Naive thymus-derived CD4-positive, alpha-beta T cell (primary cell): ENCODE results near the gene POLRMT. TPM values are rescaled to one million over a fixed set of nuclear protein-coding genes. Genes with fewer than 3 reads are reported as not detected.

ENCODE experiments used
- ATAC-seq: fragments of 150-1000 bp; cut with Tn5 transposase; 2 replicates; pipeline ENCODE4 v1.10.0; 2021; ENCODE audit warnings: mild to moderate bottlenecking, moderate library complexity
- CTCF ChIA-PET: fragments of 350-600 bp; sonication (Branson Sonifier 250); formaldehyde crosslinking; loops from one replicate; lab custom pipeline; 2021; ENCODE audit warnings: antibody characterized with exemption; lab: Charles Lee
- POLR2A ChIA-PET: fragments of 350-600 bp; sonication (Branson Sonifier 250); formaldehyde crosslinking; loops from one replicate; lab custom pipeline; 2021; ENCODE audit warnings: antibody characterized with exemption, inconsistent platforms; lab: Charles Lee
- DNase-seq, 9 donors: peaks; one replicate each; pipeline versions ENCODE4 v3.0.0 to v3.0.0-alpha.2; 2020 to 2022; ENCODE audit warnings: mixed read lengths in 1 of 9
- H3K27ac ChIP-seq: one replicate; pipeline ENCODE4 v1.7.0; 2013; ENCODE audit warnings: mild to moderate bottlenecking, low read depth, low read length, moderate library complexity
- H3K27me3 ChIP-seq, 2 donors: one replicate each; pipeline ENCODE4 v1.7.0; 2013; ENCODE audit warnings: low read length in 2 of 2, mild to moderate bottlenecking in 2 of 2, moderate library complexity in 2 of 2; ENCODE audit not compliant: control insufficient read depth in 2 of 2, insufficient read depth in 2 of 2
- H3K36me3 ChIP-seq, 3 experiments: 1 replicate in 2 of 3; 2 replicates in 1 of 3; pipeline ENCODE4 v1.7.0; 2013; ENCODE audit warnings: low read length in 3 of 3, mild to moderate bottlenecking in 3 of 3, moderate library complexity in 1 of 3; ENCODE audit not compliant: insufficient read depth in 3 of 3, control insufficient read depth in 2 of 3
- H3K4me1 ChIP-seq, 2 donors: one replicate each; pipeline ENCODE4 v1.7.0; 2013; ENCODE audit warnings: low read length in 2 of 2, mild to moderate bottlenecking in 2 of 2, moderate library complexity in 1 of 2; ENCODE audit not compliant: control insufficient read depth in 2 of 2, insufficient read depth in 2 of 2
- H3K4me3 ChIP-seq: 2 replicates; pipeline ENCODE4 v1.7.0; 2013; ENCODE audit warnings: mild to moderate bottlenecking, low read length
- H3K9me3 ChIP-seq, 3 experiments: 1 replicate in 2 of 3; 2 replicates in 1 of 3; pipeline ENCODE4 v1.7.0; 2013; ENCODE audit warnings: low read length in 3 of 3; ENCODE audit not compliant: control insufficient read depth in 2 of 3
- H3K27ac Mint-ChIP-seq, 9 donors: one replicate each; pipeline ENCODE4 v1.8.0; 2020 to 2022; ENCODE audit warnings: mixed read lengths in 9 of 9, mild to moderate bottlenecking in 8 of 9, moderate library complexity in 5 of 9, inconsistent platforms in 2 of 9
- H3K27me3 Mint-ChIP-seq, 5 donors: one replicate each; pipeline ENCODE4 v1.8.0; 2021 to 2022; ENCODE audit warnings: mixed read lengths in 5 of 5, mild to moderate bottlenecking in 1 of 5
- H3K36me3 Mint-ChIP-seq, 5 donors: one replicate each; pipeline ENCODE4 v1.8.0; 2020 to 2022; ENCODE audit warnings: mixed read lengths in 5 of 5, mild to moderate bottlenecking in 3 of 5, inconsistent platforms in 1 of 5
- H3K4me1 Mint-ChIP-seq, 7 donors: one replicate each; pipeline ENCODE4 v1.8.0; 2020 to 2022; ENCODE audit warnings: mixed read lengths in 7 of 7, mild to moderate bottlenecking in 3 of 7, inconsistent platforms in 1 of 7
- H3K4me3 Mint-ChIP-seq, 10 donors: one replicate each; pipeline ENCODE4 v1.8.0; 2020 to 2022; ENCODE audit warnings: mild to moderate bottlenecking in 10 of 10, mixed read lengths in 10 of 10, moderate library complexity in 6 of 10, inconsistent platforms in 2 of 10
- H3K9me3 Mint-ChIP-seq, 11 donors: one replicate each; pipeline ENCODE4 v1.8.0; 2020 to 2022; ENCODE audit warnings: mixed read lengths in 11 of 11, mild to moderate bottlenecking in 4 of 11, inconsistent platforms in 1 of 11, moderate library complexity in 1 of 11
- intact Hi-C, 2 donors: fragments of 100-400 bp; cut with micrococcal nuclease; formaldehyde crosslinking; loops; one replicate each; pipeline ENCODE4 v1.15.1; 2023
- polyA plus RNA-seq, 2 donors: library from polyadenylated mRNA; unstranded; fragments of 300-500 nt; fragmentation: Illumina TruSeq; gene quantifications; one replicate each; pipeline ENCODE4 v1.2.3, GENCODE V29; 2021
- total RNA-seq, 6 experiments: library from RNA in 5 of 6; stranded (reverse) in 5 of 6; gene quantifications; 1 replicate in 5 of 6; 2 replicates in 1 of 6; pipeline ENCODE4 v1.2.3 and lab custom pipeline; 2021 to 2026

The POLRMT gene
- total and polyA plus RNA-seq, 7 experiments from 2014 or later, result 37.4 to 105 (median 67.9) TPM

DNA sequence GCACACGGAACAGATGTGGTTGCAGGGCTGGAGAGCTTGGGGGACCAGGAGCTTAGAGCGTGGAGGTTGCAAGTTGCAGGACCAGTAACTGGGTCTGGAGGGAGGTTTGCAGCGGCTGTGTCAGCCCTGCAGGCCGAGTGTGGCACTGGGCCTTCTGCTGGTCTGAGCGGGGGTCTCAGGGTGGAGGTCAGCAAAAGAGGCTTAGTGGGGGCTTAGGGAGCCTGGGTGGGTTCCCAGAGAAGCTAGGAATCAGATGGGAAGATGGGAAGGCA is 49.4 kb downstream of the POLRMT start:
- Histone ChIP-seq H3K4me1 (peaks cover 6% of the 10 kb centered on the region in 2 donors), H3K27ac (no peak overlapping the region), H3K36me3 (peaks cover 0 to 39% (median 4%) of the 10 kb centered on the region in 3 experiments), H3K9me3 (no peaks in the 10 kb centered on the region), H3K27me3 (peaks cover 0 to 2% of the 10 kb centered on the region in 2 donors), H3K4me3 (no peak overlapping the region)
- intact Hi-C loops, result loop anchor here in 1 of 2 donors (1.0 kb wide), 1 partner anchor 96 kb away; no protein-coding TSS in a partner anchor
- peaks cover 0 to 8% (median 4%) of the 10 kb centered on the region in 7 donors for H3K4me1 Mint-ChIP-seq
- no peak for ATAC-seq
- H3K27me3 Mint-ChIP-seq, result peaks cover 0 to 14% (median 5%) of the 10 kb centered on the region in 5 donors
- ChIA-PET POLR2A (interaction anchor here (0.6 to 1.4 kb wide), 4 partner anchors 12 to 76 kb away, joined by 3 to 4 read pairs (median 3); partner anchors contain the start of gene BSG), CTCF (interaction anchor here (0.7 to 2.2 kb wide), 11 partner anchors 9 to 154 kb away, joined by 3 to 14 read pairs (median 3); no protein-coding TSS in a partner anchor)
- H3K36me3 Mint-ChIP-seq, result peaks cover 0 to 6% (median 0%) of the 10 kb centered on the region in 5 donors
- no peak for DNase-seq
- H3K27ac Mint-ChIP-seq, result peak overlapping the region in 2 of 9 donors; percentile 68 to 77
- peaks cover 0 to 2% (median 0%) of the 10 kb centered on the region in 11 donors for H3K9me3 Mint-ChIP-seq
- H3K4me3 Mint-ChIP-seq, result no peak overlapping the region

DNA sequence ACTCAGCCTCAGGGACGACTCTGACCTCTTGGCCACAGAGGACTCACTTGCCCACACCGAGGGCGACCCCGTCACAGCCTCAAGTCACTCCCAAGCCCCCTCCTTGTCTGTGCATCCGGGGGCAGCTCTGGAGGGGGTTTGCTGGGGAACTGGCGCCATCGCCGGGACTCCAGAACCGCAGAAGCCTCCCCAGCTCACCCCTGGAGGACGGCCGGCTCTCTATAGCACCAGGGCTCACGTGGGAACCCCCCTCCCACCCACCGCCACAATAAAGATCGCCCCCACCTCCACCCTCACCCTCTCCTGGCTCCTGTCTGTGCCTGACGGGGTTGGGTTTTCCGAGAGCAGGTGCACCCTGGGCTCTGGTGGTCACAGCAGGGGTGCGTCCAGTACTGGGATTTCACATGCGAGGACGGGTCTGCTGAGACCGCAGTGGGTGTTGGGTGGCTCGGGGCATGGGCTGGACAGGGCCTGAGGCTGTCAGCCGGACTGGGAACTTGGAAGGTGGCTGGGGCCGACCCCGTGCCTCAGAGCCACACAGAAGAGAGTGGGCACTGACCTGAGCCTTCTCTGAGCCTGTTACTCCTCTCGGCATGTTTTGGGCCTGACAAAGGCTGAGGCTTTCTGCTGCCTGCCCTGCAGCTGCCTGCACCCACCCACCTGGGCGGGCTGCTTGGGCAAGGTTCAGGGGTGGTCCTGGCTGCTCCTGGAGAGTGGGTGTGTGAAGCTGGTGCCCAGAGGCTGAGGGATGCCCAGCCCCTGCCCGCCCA is 50.0 kb downstream of the POLRMT start:
- H3K4me1 Mint-ChIP-seq, result peaks cover 0 to 8% (median 4%) of the 10 kb centered on the region in 7 donors
- no peaks in the 10 kb centered on the region for H3K9me3 ChIP-seq
- ATAC-seq (no peak), DNase-seq (no peak)
- H3K4me3 ChIP-seq, result no peak overlapping the region
- ChIA-PET CTCF (interaction anchor here (0.7 to 2.2 kb wide), 7 partner anchors 49 to 155 kb away, joined by 3 to 14 read pairs (median 3); no protein-coding TSS in a partner anchor), POLR2A (interaction anchor here (0.7 to 1.4 kb wide), 2 partner anchors 11 to 73 kb away, joined by 3 to 4 read pairs; partner anchors contain the start of gene BSG)
- H3K27ac Mint-ChIP-seq, result peak overlapping the region in 1 of 9 donors; percentile 68
- peaks cover 0 to 9% (median 5%) of the 10 kb centered on the region in 5 donors for H3K27me3 Mint-ChIP-seq
- peaks cover 0 to 2% (median 0%) of the 10 kb centered on the region in 11 donors for H3K9me3 Mint-ChIP-seq
- H3K36me3 Mint-ChIP-seq, result peaks cover 0 to 7% (median 0%) of the 10 kb centered on the region in 5 donors
- peaks cover under 1 to 2% of the 10 kb centered on the region in 2 donors for H3K4me1 ChIP-seq
- H3K4me3 Mint-ChIP-seq, result no peak overlapping the region
- intact Hi-C loops, result no loop called here
- H3K27ac ChIP-seq, result no peak overlapping the region
- peaks cover 0 to 39% (median 4%) of the 10 kb centered on the region in 3 experiments for H3K36me3 ChIP-seq
- no peaks in the 10 kb centered on the region for H3K27me3 ChIP-seq

DNA sequence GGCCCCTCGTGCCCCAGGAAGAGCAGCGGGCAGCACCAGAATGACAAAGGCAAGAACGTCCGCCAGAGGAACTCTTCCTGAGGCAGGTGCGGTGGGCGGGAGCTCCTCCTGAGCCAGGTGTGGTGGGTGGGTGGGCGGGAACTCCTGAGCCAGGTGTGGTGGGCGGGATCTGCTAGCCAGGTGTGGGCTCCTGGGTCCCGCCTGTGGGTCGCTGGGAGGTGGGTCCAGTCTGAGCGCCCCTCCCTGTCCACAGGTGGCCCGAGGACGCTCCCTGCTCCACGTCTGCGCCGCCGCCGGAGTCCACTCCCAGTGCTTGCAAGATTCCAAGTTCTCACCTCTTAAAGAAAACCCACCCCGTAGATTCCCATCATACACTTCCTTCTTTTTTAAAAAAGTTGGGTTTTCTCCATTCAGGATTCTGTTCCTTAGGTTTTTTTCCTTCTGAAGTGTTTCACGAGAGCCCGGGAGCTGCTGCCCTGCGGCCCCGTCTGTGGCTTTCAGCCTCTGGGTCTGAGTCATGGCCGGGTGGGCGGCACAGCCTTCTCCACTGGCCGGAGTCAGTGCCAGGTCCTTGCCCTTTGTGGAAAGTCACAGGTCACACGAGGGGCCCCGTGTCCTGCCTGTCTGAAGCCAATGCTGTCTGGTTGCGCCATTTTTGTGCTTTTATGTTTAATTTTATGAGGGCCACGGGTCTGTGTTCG is 50.7 kb downstream of the POLRMT start:
- Histone ChIP-seq H3K27me3 (no peaks in the 10 kb centered on the region), H3K27ac (no peak overlapping the region), H3K4me1 (no peaks in the 10 kb centered on the region), H3K4me3 (no peak overlapping the region), H3K36me3 (peaks cover 0 to 46% (median 4%) of the 10 kb centered on the region in 3 experiments), H3K9me3 (no peaks in the 10 kb centered on the region)
- Mint-ChIP-seq H3K27me3 (peaks cover 0 to 4% (median 3%) of the 10 kb centered on the region in 5 donors), H3K4me1 (peaks cover 0 to 7% (median 0%) of the 10 kb centered on the region in 7 donors), H3K36me3 (peaks cover 0 to 9% (median 0%) of the 10 kb centered on the region in 5 donors), H3K9me3 (peaks cover 0 to 2% (median 0%) of the 10 kb centered on the region in 11 donors), H3K4me3 (no peak overlapping the region), H3K27ac (no peak overlapping the region)
- ATAC-seq, result no peak
- ChIA-PET CTCF (no interaction called here), POLR2A (no interaction called here)
- DNase-seq, result no peak
- intact Hi-C loops, result no loop called here

DNA sequence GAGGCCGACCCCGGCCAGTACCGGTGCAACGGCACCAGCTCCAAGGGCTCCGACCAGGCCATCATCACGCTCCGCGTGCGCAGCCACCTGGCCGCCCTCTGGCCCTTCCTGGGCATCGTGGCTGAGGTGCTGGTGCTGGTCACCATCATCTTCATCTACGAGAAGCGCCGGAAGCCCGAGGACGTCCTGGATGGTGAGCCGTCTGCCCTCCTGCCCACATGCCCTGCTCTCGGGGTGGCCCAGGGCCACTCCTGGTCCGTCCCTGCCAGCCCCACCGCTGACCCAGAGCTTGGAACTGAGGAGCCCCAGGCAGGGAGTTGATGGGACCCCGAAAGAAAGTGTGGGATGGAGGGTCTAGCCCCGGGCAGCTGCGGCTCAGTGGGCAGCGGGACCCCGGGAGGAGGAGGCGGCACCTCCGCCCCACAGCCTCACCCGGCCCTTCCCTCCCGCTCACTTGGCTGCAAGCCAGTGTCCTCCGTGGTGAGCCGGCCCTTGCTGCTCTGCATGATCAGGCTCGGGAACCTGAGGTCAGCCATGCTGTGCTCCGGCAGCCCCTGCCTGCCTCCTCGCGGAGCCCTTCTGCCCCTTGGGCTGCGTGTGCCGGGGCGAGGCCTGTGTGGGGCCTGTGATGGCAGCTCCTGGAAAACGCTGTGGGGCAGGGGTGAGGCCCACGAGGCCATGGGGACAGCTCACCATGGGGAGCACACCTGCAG is 51.8 kb downstream of the POLRMT start:
- no peak overlapping the region for H3K27ac Mint-ChIP-seq
- peaks cover 0 to 4% (median 3%) of the 10 kb centered on the region in 5 donors for H3K27me3 Mint-ChIP-seq
- H3K4me3 Mint-ChIP-seq, result no peak overlapping the region
- ChIA-PET POLR2A (interaction anchor here (0.6 kb wide), 1 partner anchor 15 kb away, joined by 3 read pairs; no protein-coding TSS in a partner anchor), CTCF (no interaction called here)
- no peaks in the 10 kb centered on the region for H3K4me1 ChIP-seq
- DNase-seq (no peak), ATAC-seq (no peak)
- no peaks in the 10 kb centered on the region for H3K27me3 ChIP-seq
- intact Hi-C loops, result no loop called here
- no peaks in the 10 kb centered on the region for H3K9me3 ChIP-seq
- H3K27ac ChIP-seq, result no peak overlapping the region
- H3K36me3 ChIP-seq, result peaks cover 0 to 50% (median 4%) of the 10 kb centered on the region in 3 experiments
- H3K36me3 Mint-ChIP-seq, result peaks cover 0 to 9% (median 0%) of the 10 kb centered on the region in 5 donors
- peaks cover 0 to 10% (median 5%) of the 10 kb centered on the region in 7 donors for H3K4me1 Mint-ChIP-seq
- H3K9me3 Mint-ChIP-seq, result no peaks in the 10 kb centered on the region
- no peak overlapping the region for H3K4me3 ChIP-seq

DNA sequence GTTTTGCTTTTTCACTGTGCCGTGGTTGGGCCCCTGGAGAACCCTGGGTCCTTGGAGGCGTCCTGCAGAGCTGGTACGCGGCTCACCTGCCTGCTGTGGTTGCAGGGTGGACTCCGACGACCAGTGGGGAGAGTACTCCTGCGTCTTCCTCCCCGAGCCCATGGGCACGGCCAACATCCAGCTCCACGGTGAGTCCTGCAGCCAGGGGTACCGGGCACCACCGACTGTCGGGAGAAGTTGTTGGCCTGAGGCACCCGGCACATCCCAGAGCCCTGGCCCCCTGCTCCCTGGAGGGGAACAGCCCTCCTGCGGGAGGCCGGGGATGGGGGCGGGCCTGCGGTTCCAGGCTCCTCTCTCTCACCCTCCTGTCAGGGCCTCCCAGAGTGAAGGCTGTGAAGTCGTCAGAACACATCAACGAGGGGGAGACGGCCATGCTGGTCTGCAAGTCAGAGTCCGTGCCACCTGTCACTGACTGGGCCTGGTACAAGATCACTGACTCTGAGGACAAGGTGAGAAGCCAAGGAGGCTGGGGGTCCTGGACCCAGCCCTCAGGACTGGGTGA is 53.0 kb downstream of the POLRMT start:
- intact Hi-C loops, result no loop called here
- no peak overlapping the region for H3K4me3 ChIP-seq
- no peaks in the 10 kb centered on the region for H3K9me3 ChIP-seq
- no peak overlapping the region for H3K27ac ChIP-seq
- H3K36me3 Mint-ChIP-seq, result peaks cover 0 to 9% (median 0%) of the 10 kb centered on the region in 5 donors
- H3K4me3 Mint-ChIP-seq, result no peak overlapping the region
- no peaks in the 10 kb centered on the region for H3K27me3 ChIP-seq
- ATAC-seq, result no peak
- H3K27me3 Mint-ChIP-seq, result no peaks in the 10 kb centered on the region
- POLR2A ChIA-PET, result no interaction called here
- H3K36me3 ChIP-seq, result peaks cover 0 to 50% (median 4%) of the 10 kb centered on the region in 3 experiments
- no peak for DNase-seq
- CTCF ChIA-PET, result no interaction called here
- H3K27ac Mint-ChIP-seq, result no peak overlapping the region
- H3K4me1 Mint-ChIP-seq, result peaks cover 0 to 15% (median 7%) of the 10 kb centered on the region in 7 donors
- no peaks in the 10 kb centered on the region for H3K9me3 Mint-ChIP-seq
- H3K4me1 ChIP-seq, result no peaks in the 10 kb centered on the region

DNA sequence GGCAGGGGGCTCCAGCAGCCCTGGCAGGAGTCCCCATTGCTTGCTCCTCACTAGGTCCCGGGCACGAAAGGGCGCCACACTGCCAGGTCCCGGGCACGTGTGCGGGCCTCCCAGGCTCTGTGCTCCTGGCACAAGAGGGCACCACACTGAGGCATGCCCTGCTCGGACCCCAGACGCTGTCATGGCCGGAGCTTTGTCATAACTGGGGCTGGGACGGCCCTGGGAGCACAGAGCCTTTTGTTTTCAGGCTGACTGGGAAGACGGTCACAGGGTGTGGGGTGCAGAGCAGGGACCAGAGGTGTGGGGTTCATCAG is 53.5 kb downstream of the POLRMT start:
- H3K27ac Mint-ChIP-seq, result no peak overlapping the region
- peaks cover 0 to 20% (median 12%) of the 10 kb centered on the region in 7 donors for H3K4me1 Mint-ChIP-seq
- no peak overlapping the region for H3K4me3 Mint-ChIP-seq
- H3K36me3 Mint-ChIP-seq, result peaks cover 0 to 9% (median 0%) of the 10 kb centered on the region in 5 donors
- Histone ChIP-seq H3K27me3 (no peaks in the 10 kb centered on the region), H3K9me3 (no peaks in the 10 kb centered on the region), H3K36me3 (peaks cover 0 to 50% (median 4%) of the 10 kb centered on the region in 3 experiments), H3K4me3 (no peak overlapping the region), H3K27ac (no peak overlapping the region), H3K4me1 (peaks cover 4% of the 10 kb centered on the region in 2 donors)
- intact Hi-C loops, result no loop called here
- CTCF ChIA-PET, result no interaction called here
- no peak for ATAC-seq
- H3K9me3 Mint-ChIP-seq, result no peaks in the 10 kb centered on the region
- DNase-seq, result no peak
- POLR2A ChIA-PET, result no interaction called here
- no peaks in the 10 kb centered on the region for H3K27me3 Mint-ChIP-seq
